OCI-LY7 (cell line): ENCODE measurements around the gene PLEKHG1. TPM values are rescaled to one million over a fixed set of nuclear protein-coding genes. Genes with fewer than 3 reads are reported as not detected.

Source experiments
- BruUV-seq: library from RNA; stranded (reverse); fragments of 400-500 nt; replicated peaks from 2 replicates; lab custom pipeline; 2021; lab: Mats Ljungman, UMichigan
- CTCF ChIA-PET: fragments of 300-600 bp; sonication (Branson Sonifier 250); formaldehyde crosslinking; loops from one replicate; lab custom pipeline; 2022; ENCODE audit warnings: antibody characterized with exemption; ENCODE audit not compliant: unreplicated experiment; lab: Charles Lee
- POLR2A ChIA-PET: fragments of 300-600 bp; sonication (Branson Sonifier 250); formaldehyde crosslinking; loops from one replicate; lab custom pipeline; 2022; ENCODE audit warnings: antibody characterized with exemption; lab: Charles Lee
- DNase-seq: peaks from one replicate; pipeline ENCODE4 v3.0.0-alpha.2; 2015; ENCODE audit warnings: low spot score
- H2AFZ ChIP-seq: fragments of 200-600 bp; sonication (generic), shearing (Covaris generic); 2 replicates; pipeline ENCODE4 v1.6.1; 2014; ENCODE audit warnings: mild to moderate bottlenecking, antibody characterized with exemption, low read length, moderate library complexity
- H3K27ac ChIP-seq: fragments of 200-600 bp; sonication (generic); 2 replicates; pipeline ENCODE4 v1.5.1; 2014; ENCODE audit warnings: mixed run types, low read depth, mild to moderate bottlenecking, moderate library complexity, low read length, inconsistent platforms; ENCODE audit not compliant: poor library complexity, severe bottlenecking
- H3K36me3 ChIP-seq: fragments of 200-600 bp; sonication (generic); 2 replicates; pipeline ENCODE4 v1.6.1; 2014; ENCODE audit warnings: mild to moderate bottlenecking, antibody characterized with exemption, low read length, moderate library complexity, mixed read lengths; ENCODE audit not compliant: insufficient read depth
- H3K4me1 ChIP-seq: fragments of 200-600 bp; sonication (generic); 2 replicates; pipeline ENCODE4 v1.5.1; 2014; ENCODE audit warnings: mild to moderate bottlenecking, low read length; ENCODE audit not compliant: insufficient read depth, poor library complexity, severe bottlenecking
- H3K4me2 ChIP-seq: fragments of 200-600 bp; sonication (generic); 2 replicates; pipeline ENCODE4 v1.6.1; 2014; ENCODE audit warnings: mild to moderate bottlenecking, low read length
- H3K4me3 ChIP-seq: fragments of 200-600 bp; sonication (generic); 2 replicates; pipeline ENCODE4 v1.5.1; 2014; ENCODE audit warnings: mild to moderate bottlenecking, low read depth, low read length; ENCODE audit not compliant: poor library complexity, severe bottlenecking
- H3K79me2 ChIP-seq: fragments of 200-600 bp; sonication (generic); 2 replicates; pipeline ENCODE4 v1.6.1; 2016; ENCODE audit warnings: low read depth, mild to moderate bottlenecking, low read length, moderate library complexity, mixed read lengths; ENCODE audit not compliant: insufficient read depth
- H3K9me2 ChIP-seq: fragments of 200-600 bp; sonication (generic); 2 replicates; pipeline ENCODE4 v1.6.1; 2016; ENCODE audit warnings: mild to moderate bottlenecking, low read length, mixed read lengths; ENCODE audit not compliant: insufficient read depth
- H3K9me3 ChIP-seq: fragments of 200-600 bp; sonication (generic); 2 replicates; pipeline ENCODE4 v1.6.1; 2014; ENCODE audit warnings: mild to moderate bottlenecking, mixed run types, low read length, mixed read lengths
- H4K20me1 ChIP-seq: fragments of 200-600 bp; sonication (generic); 2 replicates; pipeline ENCODE4 v1.6.1; 2014; ENCODE audit warnings: mild to moderate bottlenecking, antibody characterized with exemption, low read length, moderate library complexity, mixed read lengths; ENCODE audit not compliant: insufficient read depth
- CTCF ChIP-seq: fragments of 200-600 bp; sonication (generic); conservative IDR thresholded peaks from 2 replicates; pipeline ENCODE4 v1.5.1; 2014; ENCODE audit warnings: mild to moderate bottlenecking, antibody characterized with exemption, low read length, moderate library complexity, mixed read lengths
- EZH2phosphoT487 ChIP-seq: fragments of 200-600 bp; sonication (generic); IDR thresholded peaks from 2 replicates; pipeline ENCODE4 v1.6.1; 2018; ENCODE audit warnings: low read depth, borderline replicate concordance, mild to moderate bottlenecking, mixed run types, antibody characterized with exemption, low read length, moderate library complexity, mixed read lengths
- intact Hi-C: fragments of 100-400 bp; cut with micrococcal nuclease; formaldehyde crosslinking; loops from one replicate; pipeline ENCODE4 v1.10.0; 2022; ENCODE audit not compliant: unreplicated experiment
- total RNA-seq, 2 experiments: library from RNA; depleted of rRNA in 1 of 2; stranded (reverse); fragments of >200 nt in 1 of 2; shearing (Covaris generic) in 1 of 2; gene quantifications; 2 replicates each; pipeline ENCODE4 v1.2.3, GENCODE V29; 2014 to 2022

The PLEKHG1 gene
- total RNA-seq, 2 experiments from 2014 or later: 17.9 to 19.6 TPM

GRCh38 chr6:150616586-150616985, 16.9 kb downstream of the PLEKHG1 start:
- Histone ChIP-seq H3K4me1 (peaks cover 56% of the 10 kb centered on the region), H3K27ac (no peak overlapping the region), H3K79me2 (no peaks in the 10 kb centered on the region), H3K4me2 (peak overlapping the region; percentile 54), H3K9me3 (no peaks in the 10 kb centered on the region), H3K9me2 (no peaks in the 10 kb centered on the region), H4K20me1 (no peaks in the 10 kb centered on the region), H3K4me3 (no peak overlapping the region), H3K36me3 (no peaks in the 10 kb centered on the region), H2AFZ (no peak overlapping the region; the same call in 1 of the 2 replicates)
- no peak for DNase-seq
- intact Hi-C loops: no loop called here
- CTCF ChIA-PET: no interaction called here
- TF ChIP-seq CTCF: no peak
- no peak for TF ChIP-seq EZH2phosphoT487
- POLR2A ChIA-PET: interaction anchor here (0.8 to 3.6 kb wide), 8 partner anchors 9 to 96 kb away, joined by 3 to 23 read pairs (median 4); partner anchors contain the start of gene PLEKHG1
- BruUV-seq: no TSS peak

GRCh38 chr6:150617062-150617461, 17.4 kb downstream of the PLEKHG1 start:
- H3K79me2 ChIP-seq: no peaks in the 10 kb centered on the region
- peak overlapping the region; percentile 54 for H3K4me2 ChIP-seq
- no peaks in the 10 kb centered on the region for H3K9me3 ChIP-seq
- no peaks in the 10 kb centered on the region for H3K36me3 ChIP-seq
- BruUV-seq: no TSS peak
- H3K27ac ChIP-seq: no peak overlapping the region
- TF ChIP-seq CTCF: no peak
- TF ChIP-seq EZH2phosphoT487: no peak
- no peak overlapping the region for H3K4me3 ChIP-seq
- no peaks in the 10 kb centered on the region for H3K9me2 ChIP-seq
- no peak for DNase-seq
- intact Hi-C loops: no loop called here
- CTCF ChIA-PET: no interaction called here
- H4K20me1 ChIP-seq: no peaks in the 10 kb centered on the region
- POLR2A ChIA-PET: interaction anchor here (0.5 to 3.6 kb wide), 7 partner anchors 14 to 95 kb away, joined by 3 to 23 read pairs (median 3); partner anchors contain the start of gene PLEKHG1
- H2AFZ ChIP-seq: no peak overlapping the region; the same call in 1 of the 2 replicates
- peaks cover 61% of the 10 kb centered on the region for H3K4me1 ChIP-seq
